Central memory CD4-positive, alpha-beta T cell (primary cell): ENCODE data around the gene AKAP8.
"Not testable (repeated sequence)": the region's sequence is repeated elsewhere in the genome, so short reads cannot be mapped to it uniquely, and the experiment has no call there.

Experiments used
- DNase-seq: peaks from one replicate; pipeline ENCODE4 v3.0.0; 2022
- total RNA-seq, 3 experiments: gene quantifications; one replicate each; lab custom pipeline; 2026; lab: John Stamatoyannopoulos, UW

The AKAP8 gene
- total RNA-seq = 82.3 to 162 (median 95.1) reads per million in 3 experiments

DNA sequence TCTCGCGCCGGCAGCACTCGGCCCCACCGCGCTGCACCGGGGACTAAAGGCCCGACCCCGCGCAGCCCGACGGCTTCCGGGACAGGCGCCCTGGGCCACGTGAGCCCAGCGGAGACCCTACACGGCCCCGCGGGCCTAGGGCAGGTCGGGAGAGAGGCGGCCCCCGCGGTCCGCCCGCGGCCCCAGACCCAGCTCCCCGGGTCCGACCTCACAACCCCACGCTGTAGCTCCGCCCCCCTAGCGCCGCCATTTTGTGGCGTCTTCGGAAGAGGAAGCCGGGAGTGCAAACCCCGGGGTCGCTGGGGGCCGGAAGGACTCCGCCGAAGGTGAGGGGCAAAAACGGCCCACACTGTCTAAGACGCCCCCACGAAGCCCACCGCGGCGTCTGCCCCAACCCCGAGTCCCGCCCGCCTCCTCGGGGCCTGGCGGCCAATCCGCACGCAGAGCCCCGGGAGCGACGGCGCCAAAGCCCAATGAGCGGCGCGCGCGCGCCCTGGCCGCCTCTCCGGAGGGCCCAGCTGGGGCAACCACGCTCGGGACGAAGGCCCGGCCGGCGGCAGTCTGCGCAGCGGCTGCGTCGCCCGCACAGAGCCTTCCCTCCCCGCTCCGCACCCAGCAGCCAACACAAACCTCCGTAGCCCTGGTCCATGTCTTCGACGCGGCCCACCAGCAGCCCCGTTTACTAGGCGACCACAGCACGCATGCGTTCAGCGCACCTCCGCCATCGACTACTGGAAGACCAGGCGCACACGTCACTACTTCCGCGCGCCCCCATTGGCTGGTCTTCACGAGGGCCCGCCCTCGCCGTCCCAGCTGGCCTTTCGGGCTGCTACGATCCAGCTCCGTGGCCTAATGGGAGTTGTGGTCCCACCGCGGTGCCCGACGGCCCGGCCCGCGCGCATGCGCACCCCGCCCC is at the start of gene AKAP8:
TSS of gene AKAP8 (minus strand) at position 705 of the 916 bp plus-strand sequence. CDS start at position 649, 56 bp downstream.
- peak; percentile 98 for DNase-seq

DNA sequence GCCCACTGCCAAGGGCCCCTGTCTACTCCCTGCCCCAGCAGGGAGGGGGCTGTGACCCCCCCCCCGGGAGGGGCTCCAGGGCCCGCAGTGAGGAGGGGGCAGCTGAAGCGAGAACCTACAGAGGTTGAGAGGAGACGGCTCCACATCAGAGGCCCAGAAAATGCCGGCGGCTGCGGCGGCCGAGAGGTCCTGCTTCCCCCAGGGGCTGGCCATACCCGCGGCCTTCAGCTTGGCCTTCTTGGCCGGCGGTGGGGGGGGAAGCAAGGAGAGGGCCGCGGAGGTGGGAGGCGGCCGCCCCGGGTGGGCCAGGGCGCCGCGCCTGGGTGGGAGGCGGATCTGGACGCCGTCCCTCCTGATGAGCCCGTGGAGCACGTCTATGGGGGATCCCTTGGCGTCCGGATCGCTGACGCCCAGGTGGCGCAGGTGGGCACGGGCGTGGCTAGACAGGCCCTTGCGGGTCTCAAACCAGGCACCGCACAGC is 48.4 kb upstream of the AKAP8 start:
- DNase-seq = no peak

DNA sequence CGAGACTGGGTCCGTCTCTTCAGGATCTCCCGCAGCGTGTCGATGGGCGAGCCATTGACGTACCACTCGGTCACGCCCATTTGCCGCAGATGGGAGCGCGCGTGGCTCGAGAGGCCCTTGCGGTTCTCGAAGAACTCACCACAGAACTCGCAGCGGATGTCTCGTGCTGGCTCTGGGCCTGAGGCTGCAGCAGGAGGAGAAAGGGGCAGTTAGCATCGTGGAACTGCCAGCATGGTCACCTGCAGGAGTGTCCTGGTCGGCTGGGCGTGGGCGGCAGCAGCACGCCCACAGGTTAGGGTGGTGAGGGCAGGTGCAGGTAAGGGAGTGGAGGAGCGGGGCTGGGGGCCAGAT is 47.7 kb upstream of the AKAP8 start:
- DNase-seq = no peak

DNA sequence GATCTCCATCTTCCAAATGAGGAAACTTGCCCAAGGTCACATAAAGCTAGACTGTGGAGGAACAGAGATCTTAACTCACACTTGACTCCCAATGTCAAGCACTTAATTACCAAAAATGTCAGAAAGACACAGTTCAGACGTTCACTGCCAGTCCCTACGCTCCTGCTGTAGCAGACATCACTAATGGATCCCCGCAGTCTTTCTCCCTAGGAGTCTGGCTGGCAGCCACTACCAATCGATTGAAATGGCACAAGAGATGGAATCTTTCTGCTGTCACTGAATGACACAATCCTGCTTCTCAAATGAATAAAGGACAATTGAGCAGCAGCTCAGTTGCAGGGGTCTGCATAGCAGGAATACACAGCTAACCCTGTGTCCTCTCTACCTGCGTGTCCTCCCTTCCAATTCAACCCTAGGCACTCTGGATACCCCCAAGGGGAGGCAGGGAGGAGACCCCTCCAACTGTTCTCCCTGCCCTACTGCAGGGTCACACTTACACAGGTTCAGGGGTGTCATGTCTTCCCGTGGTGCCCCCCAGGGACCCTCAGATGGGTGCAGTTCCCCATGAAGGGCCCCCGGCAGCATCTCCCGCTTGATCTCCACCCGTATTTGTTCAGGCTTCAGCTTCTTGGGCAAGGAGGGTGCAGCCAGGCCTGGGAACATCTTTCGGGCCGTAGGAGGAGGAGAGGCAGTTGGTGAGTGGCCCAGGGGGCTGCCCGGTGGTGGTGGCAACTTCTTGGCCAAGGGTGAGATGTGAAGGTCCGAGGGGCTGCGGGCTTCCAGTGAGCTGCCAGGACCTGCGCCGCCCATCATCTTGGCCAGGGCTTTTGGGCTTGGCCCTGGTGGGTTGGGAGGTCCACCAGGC is 47.1 kb upstream of the AKAP8 start:
- no peak for DNase-seq

DNA sequence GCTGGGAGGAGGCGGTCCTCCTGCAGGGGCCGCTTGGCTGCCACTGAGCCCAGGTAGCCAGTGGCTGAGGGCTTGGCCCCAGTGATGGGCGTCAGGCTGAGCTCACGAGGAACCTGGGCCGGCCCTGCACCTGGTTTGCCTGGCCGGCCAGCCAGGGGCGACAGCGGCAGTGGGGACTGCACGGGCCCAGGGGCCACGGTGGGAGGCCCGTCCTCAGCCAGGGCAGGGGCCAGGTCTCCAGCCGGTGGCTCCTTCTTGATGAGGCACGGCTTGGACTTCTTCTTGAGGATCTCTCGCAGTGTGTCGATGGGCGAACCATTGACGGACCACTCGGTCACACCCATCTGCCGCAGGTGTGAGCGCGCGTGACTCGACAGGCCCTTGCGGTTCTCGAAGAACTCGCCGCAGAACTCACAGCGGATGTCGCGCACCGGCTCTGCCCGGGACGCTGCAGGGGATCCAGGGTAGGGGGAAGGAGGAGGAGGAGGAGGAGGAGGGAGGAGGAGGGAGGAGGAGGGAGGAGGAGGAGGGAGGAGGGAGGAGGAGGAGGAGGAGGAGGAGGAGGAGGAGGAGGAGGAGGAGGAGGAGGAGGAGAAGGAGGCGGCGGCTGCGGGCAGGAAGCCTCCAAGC is 45.8 kb upstream of the AKAP8 start:
- DNase-seq = no peak

DNA sequence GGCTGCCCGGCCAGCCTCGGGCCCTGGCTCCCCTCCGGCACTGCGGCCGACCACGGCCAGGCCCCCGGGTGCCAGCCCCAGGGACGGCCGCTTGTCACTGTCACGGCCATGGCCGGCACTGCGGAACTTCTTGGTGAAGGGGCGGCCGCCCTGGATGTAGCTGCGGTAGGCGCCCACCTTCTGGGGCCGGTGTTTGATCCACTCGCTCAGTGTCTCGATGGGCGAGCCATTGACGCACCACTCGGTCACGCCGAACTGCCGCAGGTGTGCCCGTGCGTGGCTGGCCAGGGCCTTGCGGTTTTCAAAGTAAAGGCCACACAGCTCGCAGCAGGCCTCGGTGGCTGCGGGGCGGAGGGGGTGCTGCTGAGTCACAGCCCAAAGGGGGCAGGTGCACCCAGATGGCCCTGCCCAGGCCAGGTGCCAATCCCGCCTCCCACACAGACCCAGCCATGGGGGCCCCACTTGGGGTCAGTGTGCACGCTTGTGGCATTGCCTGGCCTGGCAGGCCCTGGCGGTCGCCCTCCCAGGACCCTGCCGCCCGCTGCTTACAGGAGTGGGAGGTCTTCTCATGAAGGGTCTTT is 45.2 kb upstream of the AKAP8 start:
- no peak for DNase-seq

GRCh38 chr19:15424121-15424520 is 44.5 kb upstream of the AKAP8 start:
- no peak for DNase-seq

DNA sequence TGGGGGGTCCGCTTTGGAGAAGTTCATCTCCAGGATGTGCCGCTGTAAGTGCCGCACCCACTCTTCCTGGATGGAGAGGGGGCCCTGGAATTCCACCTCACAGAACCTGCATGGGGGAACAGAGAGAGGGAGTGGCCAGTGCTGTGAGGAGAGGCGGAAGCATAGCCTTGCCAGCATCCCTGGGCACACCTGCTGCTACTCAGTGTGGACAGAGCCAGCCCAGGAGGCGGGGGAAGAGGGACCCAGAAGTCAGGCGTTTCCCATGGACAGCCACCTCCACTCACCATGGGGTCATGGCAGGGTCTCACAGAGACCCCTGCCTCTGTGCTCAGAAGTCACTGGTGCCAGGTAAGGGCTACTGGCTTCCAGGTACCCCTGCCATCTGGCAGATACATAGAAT is 43.5 kb upstream of the AKAP8 start:
- DNase-seq = no peak

DNA sequence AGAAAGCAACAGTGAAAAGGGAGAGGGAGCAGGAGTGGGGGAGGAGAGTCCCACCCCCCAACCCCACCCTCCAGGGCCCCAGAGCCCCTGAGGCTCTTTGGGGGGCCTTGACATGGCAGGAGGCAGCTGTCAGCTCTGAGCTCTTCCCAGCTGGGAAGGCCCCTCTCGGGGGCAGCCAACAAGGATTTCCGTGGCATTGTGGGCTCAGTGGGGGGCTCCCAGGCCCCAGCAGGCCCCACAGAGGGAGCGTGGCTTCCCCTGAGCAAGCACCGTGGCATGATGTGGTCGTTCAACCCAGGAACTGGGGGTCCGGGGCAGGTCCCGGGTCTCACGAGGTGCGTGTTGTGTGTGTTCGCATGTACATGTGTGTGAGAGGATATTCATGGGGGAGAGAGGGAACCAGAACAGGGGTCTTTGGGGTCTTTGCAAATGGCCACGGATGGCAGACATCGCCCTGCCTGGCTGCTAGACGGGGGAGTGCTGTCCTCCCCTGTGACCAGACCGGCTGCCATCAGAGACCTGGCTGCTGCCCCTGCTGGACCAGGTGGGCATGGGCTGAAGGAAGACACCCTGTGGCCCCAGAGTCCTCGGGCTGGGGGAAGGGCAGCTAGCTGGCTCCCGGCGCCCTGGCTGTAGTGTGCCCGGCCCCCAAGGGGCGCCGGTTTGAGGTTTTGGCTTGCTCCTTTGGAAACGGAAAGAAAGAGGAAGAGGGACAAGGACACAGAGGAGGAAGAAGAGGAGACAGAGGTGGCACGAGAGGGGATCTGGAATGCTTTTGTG is 42.9 kb upstream of the AKAP8 start:
- DNase-seq = no peak

DNA sequence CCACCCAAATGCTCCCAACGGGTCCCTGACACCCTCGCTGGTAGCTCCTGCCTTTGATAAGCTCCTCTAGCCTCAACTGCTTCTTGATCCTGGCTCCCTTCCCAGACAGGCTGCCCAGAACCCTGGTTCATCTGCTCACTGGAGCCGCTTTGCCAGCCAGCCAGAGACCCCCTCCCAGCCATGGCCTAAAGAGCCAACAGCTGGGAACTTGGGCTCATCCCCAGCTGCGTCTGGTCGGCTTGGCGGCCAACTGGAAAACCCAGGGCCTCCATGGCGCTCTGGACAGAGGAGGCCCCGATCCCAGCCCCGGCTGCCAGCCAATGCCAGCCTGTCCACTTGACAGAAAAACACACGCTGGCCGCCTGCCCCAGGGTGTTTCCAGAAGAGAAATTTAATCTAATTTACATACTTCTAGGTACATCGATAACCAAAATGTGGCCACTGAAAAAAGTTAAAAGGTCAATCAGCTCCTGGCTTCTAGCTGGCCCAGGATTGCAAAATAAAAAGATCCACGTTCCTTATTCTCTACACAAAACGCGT is 42.2 kb upstream of the AKAP8 start:
- no peak for DNase-seq

DNA sequence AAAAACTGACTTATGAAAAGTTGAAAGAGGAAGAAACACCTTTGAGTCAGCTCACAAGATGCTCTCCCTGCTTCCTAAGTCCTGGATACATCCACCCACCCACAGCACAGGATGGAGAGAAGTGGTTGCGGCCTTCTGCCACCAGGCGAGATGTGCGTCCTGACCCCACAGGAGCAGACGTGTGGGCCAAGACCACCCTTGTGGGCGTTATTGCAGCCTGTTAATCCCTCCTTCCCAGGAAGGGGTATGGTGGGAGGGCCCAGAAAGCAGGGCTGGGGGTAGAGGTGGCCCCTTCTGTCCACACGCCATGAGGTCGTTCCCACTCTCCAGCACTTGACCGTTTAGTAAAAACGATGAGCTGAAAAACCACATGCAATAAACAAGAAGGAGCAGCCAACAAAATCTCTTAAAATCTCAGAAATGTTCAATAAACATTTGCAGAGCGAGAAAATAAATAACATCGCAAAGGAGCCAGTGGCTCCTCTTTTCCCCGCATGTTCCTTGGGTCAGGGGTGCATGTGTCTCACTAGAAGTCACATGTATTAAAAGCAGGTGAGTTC is 41.6 kb upstream of the AKAP8 start:
- no peak for DNase-seq

DNA sequence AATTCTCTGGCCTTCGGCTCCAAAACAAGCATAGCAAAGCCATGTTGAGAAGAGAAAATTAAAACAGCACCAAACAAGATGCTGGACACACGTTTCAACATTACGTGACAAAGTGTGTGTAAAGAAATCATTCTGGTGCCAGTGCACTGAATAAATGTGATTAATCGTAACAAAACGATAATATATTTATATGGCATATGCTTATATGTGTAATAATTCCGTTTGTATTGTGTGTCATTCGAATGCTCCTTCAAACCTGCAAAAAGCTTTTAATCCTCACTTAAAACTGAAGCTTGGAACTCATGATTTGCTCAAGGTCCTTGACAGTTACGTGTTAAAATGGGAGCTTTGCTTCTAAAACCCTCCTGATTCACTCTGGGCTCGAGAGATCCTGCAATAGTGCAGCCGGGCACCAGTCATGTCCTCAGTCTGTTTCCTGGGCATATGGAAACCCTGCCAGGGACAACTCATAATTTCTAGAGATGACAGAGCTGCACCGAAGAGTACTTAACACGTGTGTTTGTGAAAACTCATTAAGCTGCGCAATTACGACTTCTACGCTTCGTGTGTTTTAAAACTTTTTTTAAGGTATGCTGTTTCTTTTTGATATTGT is 39.9 kb upstream of the AKAP8 start:
- no peak for DNase-seq

DNA sequence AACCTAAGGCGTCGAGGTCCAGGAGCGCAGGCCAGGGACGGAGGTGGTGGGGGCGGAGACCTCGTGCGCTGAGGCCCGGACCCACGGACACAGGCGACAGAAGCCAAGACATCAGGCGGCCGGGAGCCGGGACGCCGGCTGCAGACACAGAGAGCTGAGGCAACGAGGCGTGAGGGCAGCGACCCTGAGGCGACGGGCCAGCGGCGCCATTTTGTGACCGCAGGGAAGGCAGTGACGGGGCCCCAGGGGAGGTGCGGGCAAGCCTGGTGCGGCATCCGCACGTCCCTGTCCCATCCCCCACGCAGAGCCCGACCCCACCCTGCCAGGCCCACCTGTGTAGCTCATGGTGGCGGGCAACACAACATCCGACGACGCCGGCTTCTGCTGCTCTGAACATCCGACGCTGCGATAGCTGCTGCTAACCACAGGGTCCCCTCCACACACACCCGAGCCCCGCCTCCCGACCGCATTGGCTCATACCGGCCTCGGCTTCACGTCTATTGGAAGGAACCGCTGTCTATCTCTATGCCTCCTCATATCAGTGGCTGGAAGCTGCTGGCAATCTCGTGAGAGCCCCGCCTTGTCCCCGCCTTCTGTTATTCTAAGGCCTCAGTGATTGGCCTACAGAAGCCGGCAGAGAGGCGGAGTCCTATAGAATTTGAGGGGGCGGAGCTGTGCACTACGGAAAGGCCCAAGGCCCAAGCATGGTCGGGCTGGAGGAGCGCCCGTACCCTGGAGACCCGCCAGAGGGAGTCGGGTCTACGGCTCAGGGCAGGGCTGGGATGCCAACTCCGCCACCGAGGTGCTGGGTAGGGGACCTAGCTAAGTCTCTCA is 39.2 kb upstream of the AKAP8 start, which contains the start of gene AKAP8L:
TSS of gene AKAP8L (minus strand) at position 410 of the 834 bp plus-strand sequence. CDS start at position 345, 65 bp downstream.
- DNase-seq = peak; percentile 99

DNA sequence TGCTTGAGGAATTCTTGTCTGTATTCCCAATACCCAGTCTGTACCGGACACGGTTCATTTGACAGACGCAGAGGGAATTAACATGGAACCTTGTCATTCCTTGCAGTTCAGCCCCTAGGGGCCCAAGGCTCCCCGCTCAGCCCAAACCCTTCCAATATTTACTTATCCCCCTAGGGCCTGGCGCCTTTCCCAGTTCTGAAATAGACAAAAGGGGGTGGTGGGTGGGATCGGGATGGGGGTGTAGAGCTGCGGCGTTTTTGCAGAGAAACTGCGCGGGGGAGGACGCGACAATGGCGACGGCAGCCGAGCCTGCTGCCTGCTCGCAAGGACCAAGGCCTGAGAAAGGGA is 38.6 kb upstream of the AKAP8 start:
- no peak for DNase-seq

DNA sequence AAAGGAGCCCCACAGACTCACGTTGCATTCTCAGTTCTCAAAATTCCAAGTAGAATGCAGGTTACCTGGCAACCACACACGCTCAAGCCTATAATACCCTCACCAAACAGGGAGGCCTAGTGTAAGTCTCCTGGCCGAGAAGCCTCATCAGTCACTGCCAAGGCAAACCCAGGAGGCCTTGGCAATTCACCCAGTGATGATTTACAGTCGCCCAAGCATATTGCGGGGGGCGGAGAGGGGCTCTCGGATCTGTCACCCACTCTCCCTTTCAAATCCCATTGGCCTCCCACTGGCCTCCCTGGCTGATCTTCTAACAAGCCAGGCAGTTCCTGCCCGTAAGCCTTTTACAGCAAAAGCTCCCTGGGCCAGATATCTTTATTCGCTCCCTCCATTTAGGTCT is 38.1 kb upstream of the AKAP8 start:
- DNase-seq = no peak

GRCh38 chr19:15412832-15413231 is 33.2 kb upstream of the AKAP8 start:
- DNase-seq = no peak

DNA sequence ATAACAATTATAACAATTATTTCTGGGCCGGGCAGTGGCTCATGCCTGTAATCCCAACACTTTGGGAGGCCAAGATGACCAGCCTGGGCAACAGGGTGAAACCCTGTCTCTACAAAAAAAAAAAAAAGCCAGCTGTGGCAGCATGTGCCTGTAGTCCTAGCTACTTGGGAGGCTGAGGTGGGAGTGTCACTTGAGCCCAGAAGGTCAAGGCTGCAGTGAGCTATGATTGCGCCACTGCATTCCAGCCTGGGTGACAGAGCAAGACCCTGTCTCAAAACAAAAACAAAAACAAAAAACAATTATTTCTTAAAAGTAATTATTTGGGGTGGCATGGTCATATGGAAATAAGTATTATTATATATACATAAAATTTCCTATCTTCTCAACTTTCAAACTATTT is 31.8 kb upstream of the AKAP8 start:
- not testable (repeated sequence) for DNase-seq

GRCh38 chr19:15404780-15405211 is 25.2 kb upstream of the AKAP8 start:
- DNase-seq = no peak

DNA sequence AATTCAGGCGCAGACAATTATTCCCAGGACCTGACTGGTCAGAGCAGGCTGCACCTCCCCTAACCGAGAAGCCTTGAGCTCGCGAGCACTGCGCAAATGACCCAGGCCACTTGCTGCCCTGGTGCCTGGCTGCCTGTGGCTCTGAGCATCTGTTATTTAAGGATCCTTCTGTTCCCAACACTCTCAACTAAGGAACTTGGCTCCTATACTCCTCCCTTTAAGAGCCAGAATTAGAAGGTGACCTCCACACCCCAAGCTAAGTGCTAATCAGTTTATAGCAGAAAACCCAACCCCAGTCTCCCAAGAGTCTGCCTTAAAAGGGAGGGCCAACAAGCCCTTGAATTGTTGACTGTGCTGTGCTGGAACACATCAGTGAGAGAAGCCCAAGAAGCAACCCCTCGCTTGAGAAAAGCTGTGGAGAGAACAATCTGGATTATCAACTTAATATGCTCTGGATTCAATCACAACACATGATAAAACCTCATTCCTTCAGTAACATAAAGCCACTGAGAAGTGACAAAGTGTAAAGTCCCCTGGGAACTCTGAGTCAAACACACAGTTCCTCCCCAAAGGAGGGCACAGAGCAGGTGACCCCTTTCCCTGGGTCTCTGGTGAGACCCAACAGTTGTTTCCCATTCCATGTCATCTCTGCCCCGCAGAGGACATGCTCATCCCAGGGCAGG is 24.7 kb upstream of the AKAP8 start:
- DNase-seq = no peak
